T-helper 1 cell treated with Interleukin-12 subunit alpha and Interleukin-12 subunit beta and Interleukin-4 antibody, amounts not matched to agents 30 ng/mL and 1 ng/mL, for 36 hours (primary cell): ENCODE data around the gene RNGTT. TPM values are rescaled to one million over a fixed set of nuclear protein-coding genes. Genes with fewer than 3 reads are reported as not detected.

Experiments used
- intact Hi-C: fragments of 100-400 bp; cut with micrococcal nuclease; formaldehyde crosslinking; loops from one replicate; pipeline ENCODE4 v1.15.1; 2024
- total RNA-seq: library from RNA; stranded (reverse); gene quantifications from 2 replicates; pipeline ENCODE4 v1.2.3, GENCODE V29; 2022

Gene RNGTT
- total RNA-seq, 1 donor from 2014 or later, result 24.4 TPM

GRCh38 chr6:88566746-88567534, 396.5 kb downstream of the RNGTT start:
- intact Hi-C loops, result no loop called here

GRCh38 chr6:88565836-88566235, 397.6 kb downstream of the RNGTT start:
- intact Hi-C loops, result no loop called here

GRCh38 chr6:88565409-88565811, 398.0 kb downstream of the RNGTT start:
- intact Hi-C loops, result no loop called here

GRCh38 chr6:88563277-88563625, 400.2 kb downstream of the RNGTT start:
- intact Hi-C loops, result no loop called here

- intact Hi-C loops, result no loop called here
These were observed 400.8 kb downstream of the RNGTT start for GRCh38 chr6:88562353-88563276.

GRCh38 chr6:88561954-88562315, 401.5 kb downstream of the RNGTT start:
- intact Hi-C loops, result no loop called here

GRCh38 chr6:88561034-88561953, 402.1 kb downstream of the RNGTT start:
- intact Hi-C loops, result no loop called here

Other genes starting within 250 kb of the RNGTT start
- 75.7 and 79.9 TPM in 2 replicates for gene PNRC1, start 117.1 kb upstream of the RNGTT start, total RNA-seq
- not detected in 2 replicates for gene SRSF12, start 154.5 kb upstream of the RNGTT start, total RNA-seq
- 7.2 and 8.2 TPM in 2 replicates for gene PM20D2, start 182.4 kb upstream of the RNGTT start, total RNA-seq